Nucleus accumbens (tissue), 56 donors: ENCODE data around the gene AFF1.

Experiments
- DNase-seq, 56 donors: peaks; one replicate each; lab custom pipeline; 2025; lab: John Stamatoyannopoulos, UW

AFF1 gene, protein sequence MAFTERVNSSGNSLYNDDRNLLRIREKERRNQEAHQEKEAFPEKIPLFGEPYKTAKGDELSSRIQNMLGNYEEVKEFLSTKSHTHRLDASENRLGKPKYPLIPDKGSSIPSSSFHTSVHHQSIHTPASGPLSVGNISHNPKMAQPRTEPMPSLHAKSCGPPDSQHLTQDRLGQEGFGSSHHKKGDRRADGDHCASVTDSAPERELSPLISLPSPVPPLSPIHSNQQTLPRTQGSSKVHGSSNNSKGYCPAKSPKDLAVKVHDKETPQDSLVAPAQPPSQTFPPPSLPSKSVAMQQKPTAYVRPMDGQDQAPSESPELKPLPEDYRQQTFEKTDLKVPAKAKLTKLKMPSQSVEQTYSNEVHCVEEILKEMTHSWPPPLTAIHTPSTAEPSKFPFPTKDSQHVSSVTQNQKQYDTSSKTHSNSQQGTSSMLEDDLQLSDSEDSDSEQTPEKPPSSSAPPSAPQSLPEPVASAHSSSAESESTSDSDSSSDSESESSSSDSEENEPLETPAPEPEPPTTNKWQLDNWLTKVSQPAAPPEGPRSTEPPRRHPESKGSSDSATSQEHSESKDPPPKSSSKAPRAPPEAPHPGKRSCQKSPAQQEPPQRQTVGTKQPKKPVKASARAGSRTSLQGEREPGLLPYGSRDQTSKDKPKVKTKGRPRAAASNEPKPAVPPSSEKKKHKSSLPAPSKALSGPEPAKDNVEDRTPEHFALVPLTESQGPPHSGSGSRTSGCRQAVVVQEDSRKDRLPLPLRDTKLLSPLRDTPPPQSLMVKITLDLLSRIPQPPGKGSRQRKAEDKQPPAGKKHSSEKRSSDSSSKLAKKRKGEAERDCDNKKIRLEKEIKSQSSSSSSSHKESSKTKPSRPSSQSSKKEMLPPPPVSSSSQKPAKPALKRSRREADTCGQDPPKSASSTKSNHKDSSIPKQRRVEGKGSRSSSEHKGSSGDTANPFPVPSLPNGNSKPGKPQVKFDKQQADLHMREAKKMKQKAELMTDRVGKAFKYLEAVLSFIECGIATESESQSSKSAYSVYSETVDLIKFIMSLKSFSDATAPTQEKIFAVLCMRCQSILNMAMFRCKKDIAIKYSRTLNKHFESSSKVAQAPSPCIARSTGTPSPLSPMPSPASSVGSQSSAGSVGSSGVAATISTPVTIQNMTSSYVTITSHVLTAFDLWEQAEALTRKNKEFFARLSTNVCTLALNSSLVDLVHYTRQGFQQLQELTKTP

DNA sequence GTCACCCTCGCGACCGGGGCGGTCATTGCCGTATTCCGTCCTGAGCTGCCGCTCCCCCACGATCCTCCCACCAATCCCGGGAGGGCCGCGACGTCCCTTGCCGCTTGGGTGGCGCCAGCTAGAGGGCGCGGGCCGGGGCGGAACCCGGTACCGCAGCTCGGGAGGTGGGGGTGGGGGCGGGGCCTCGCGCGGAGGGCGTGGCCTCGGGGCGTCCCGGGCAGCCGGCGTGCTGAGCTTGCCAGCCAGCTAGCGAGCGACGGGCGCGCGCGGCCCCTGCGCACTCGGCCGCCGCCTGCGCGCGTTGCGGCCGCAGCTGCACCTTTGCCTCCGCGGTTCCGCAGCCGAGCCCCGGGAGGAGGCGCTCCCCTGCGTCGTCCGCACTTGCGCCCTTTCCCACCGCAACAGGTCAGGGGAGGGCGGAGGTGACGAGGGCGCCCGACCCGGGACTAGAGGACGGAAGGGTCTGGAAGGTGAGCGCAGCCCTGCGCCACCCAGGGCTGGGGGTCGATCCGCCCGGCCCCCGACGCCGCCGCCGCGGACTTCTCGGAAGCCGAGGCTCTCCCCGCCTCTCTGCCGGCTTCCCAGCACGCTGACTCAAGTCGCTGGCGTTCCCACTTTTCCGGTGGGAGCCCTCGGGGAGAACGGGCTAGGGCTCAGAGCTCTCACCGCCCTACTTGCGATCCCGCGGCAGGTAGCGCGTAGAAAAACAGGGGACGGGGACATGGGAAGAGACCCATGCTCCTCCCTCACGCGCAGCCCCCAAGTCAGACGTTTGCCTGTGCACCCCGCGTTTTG is at the start of gene AFF1:
AFF1 (plus strand) TSS at position 241 of the 795 bp plus-strand sequence. CDS start 13,523 bp downstream, outside the sequence.
- DNase-seq, result peak; percentile 37 to 95 (median 89)

DNA sequence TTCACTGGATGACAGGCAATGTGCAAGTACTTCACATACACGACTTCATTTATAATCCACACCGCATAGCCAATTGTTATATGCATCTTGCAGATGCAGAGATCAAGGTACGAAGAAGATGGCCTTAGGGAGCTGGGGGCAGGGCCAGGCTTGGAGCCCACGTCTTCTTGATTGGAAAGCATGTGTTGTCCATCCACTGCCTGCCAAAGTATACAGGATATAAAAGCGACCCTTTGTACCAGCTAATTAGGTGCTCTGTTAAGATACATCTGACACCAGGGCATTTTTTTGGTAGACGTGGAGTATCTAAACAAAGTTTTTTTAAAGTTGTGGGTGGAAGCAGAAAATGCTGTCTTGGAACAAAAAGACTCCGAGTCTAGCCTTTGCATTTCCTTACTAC is 44.0 kb upstream of the AFF1 start:
- DNase-seq, result no peak

DNA sequence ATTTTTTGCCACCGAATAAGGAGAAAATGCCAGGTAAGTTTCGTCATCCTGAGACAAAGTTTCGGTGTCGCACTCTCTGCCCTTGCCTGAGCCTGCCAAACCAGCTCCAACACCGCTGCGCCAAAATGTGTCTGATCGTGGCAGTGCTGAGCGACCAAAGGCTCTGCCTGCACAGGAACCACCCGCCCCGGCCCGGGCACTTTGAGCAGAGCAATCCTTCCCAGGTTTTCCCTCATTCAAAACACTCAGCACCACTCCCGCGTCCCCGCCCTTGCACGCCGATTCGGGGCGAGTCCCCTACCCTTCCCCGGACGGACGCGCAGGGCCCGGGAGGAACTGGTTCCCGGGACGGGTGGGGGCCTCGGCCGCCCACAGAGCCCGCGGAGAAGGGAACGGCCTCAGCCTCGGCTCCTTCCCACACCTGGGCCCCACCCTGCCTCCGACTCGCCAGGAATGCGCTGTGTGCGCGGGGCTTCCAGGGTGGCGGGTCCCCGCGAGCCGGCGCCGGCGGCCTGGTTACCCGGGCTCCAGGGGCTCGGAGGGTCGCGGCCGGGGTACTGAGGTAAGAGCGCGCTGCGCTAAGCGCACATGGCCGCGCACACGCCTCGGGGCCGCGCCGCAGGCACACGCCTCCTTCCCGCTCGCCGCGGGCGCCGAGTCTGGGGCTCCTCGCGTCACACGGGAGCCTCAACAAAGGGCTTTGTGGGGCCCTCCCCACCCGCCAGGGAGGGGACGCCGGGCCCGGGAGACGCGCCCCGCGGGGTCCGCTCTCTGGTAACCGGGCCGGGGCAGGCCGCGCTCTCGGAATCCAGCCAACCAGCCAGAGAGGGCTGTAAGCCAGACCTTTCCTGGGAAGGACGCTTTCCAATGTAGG is 42.8 kb upstream of the AFF1 start, which contains the start of gene C4orf36:
C4orf36 (minus strand) TSS at position 661 of the 874 bp plus-strand sequence. CDS start 902 bp downstream, outside the sequence.
- peak in 52 of 56 donors; percentile 19 to 83 (median 57) for DNase-seq

DNA sequence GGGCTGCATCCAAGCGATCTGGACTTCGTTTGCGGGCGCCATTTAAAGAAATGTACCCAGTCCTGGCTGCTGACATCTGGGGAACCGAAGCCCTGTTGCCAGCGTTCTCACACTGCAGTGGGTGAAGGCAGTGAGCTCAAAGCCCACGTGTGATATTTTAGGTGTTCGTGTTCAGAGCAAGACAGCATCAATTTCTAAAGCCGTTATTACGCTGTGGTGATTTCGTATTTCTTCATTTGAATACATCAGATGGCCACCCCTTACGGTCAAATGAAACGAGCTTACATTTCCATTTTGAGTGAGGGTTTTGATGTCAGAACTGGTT is 42.2 kb upstream of the AFF1 start:
- DNase-seq, result peak in 10 of 56 donors; percentile 36 to 78 (median 62)

DNA sequence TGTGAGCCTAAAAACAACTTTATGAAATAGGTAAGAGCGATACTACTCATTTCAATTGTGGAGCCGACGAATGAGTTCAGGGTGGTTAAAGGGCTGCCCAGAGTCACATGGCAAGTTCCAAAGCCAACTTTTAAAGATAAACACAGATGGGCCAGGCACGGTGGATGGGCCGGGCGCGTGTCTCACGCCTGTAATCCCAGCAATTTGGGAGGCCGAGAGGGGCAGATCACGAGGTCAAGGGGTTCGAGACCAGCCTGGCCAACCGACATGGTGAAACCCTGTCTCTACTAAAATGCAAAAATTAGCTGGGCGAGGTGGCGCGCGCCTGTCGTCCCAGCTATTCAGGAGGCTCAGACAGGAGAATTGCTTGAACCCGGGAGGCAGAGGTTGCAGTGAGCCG is 41.7 kb upstream of the AFF1 start:
- no peak for DNase-seq

DNA sequence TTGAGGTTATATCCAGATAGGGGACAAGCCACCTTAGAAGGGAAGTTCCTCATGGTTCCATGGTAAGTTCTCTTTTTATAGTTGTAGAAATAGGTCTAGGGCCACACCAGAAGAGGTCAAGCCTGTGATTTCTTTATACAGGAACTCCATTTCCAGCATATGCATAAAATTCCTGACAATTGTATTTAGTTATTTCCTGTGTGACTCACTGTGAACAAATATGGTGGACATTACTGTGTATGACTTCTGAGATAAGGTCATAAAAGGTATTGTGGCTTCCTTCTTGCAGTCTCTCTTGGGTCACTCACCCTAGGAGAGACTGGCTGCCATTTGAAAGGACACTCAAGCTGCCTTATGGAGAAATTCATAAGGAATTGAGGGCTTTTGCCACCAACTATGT is 40.4 kb upstream of the AFF1 start:
- no peak for DNase-seq

DNA sequence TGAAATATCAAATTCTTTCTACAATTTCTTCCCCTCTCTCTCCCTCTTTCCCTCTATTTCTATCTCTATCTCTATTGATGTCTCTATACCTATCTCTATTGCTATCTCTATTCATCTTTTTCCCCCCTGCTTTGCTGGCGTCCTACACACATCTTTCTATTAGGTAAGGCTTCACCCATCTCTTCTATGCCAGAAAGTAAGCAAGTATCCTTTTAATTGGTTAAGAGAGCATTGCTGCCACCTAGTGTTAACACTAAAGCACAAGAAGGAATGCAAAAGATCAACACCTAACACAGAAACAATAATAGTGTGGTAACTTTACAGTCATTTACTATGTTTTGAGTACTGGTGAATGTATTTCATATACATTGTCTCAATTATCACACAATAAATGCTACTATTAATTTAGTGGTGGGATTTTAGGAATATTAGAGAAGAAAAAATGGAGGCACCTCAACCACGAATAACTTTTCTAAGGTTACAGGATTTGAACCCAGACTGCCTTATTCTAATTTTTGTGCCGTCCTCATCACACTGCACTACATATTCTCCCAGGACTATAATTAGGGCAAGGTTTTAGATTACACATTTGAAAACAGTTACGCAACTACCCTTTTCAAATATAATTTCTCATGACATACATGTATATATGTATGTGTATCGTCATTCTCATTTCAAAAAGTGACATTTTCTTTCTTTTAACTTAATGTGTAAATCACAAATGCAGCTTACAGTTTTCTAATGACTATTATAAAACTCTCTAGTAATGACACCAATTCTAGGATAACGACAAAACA is 38.9 kb upstream of the AFF1 start:
- DNase-seq, result peak in 5 of 56 donors; percentile 2 to 25 (median 7)

DNA sequence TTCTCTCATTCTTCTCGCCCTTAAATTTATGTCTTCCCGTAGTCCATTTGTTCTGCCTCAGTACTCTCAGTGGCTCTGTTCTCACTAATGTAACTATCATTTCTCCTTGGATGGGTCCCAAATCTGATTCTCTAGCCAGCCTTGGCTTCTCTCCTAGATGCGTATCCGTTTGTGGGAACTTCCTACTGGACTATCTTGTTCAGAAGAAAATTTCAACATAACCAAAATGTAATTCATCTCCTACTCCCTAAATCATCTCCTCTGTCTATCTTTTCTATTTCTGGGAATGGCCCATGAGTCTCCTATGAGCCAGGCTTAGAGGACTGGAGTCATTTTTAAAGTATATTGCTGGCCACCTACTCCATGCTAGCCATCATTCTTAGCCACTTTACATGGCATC is 38.2 kb upstream of the AFF1 start:
- DNase-seq, result no peak

DNA sequence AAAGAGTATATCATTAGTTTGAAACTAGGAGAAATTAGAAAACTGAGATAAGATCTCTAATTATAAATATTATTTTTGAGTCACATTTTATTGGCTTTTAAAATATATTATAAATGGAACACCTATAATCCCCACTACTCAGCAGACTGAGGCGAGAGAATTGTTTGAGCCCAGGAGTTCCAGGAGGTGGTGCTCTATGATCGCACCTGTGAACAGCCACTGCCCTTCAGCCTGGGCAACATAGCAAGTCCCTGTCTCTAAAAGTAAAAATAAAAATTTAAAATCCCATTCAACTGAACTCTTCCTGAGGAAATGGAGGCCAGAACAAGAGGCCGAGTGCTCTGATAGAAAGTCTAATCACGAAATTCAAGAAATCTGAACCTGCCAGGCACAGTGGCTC is 36.2 kb upstream of the AFF1 start:
- DNase-seq, result no peak

DNA sequence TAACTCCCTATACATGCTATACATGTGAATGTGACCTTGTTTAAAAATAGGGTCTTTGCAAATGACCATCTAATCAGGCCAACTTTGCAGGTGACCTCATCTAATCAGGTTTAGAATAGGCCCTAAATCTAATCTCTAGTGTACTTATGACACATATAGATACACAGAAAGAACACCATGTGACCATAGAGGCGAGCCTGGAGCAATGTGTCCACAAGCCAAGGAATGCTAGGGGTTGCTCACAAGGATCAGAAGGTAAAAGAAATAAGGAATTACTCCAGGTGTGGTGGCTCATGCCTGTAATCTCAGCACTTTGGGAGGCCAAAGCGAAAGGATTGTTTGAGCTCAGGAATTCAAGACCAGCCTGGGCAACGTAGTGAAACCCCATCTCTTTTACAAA is 32.9 kb upstream of the AFF1 start:
- no peak for DNase-seq

DNA sequence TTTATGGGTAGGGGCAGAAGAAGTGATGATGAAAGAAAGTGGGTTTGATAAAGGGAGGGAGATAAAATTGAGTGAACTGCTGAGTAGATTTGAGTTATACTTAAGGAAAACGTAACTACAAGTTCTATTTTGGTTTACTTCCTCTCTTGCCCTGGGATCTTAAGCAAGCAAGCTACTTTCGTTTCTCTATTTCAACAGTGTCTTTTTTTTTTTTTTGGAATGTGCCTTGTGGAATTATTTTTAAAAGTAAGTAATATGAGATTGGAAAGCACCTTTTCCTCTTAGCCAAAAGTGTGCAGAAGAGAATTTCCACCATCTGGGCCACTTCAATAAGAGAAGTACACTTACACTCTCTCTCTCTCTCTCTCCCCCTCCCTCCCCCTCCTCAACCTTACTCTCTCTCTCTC is 26.6 kb upstream of the AFF1 start:
- no peak for DNase-seq

DNA sequence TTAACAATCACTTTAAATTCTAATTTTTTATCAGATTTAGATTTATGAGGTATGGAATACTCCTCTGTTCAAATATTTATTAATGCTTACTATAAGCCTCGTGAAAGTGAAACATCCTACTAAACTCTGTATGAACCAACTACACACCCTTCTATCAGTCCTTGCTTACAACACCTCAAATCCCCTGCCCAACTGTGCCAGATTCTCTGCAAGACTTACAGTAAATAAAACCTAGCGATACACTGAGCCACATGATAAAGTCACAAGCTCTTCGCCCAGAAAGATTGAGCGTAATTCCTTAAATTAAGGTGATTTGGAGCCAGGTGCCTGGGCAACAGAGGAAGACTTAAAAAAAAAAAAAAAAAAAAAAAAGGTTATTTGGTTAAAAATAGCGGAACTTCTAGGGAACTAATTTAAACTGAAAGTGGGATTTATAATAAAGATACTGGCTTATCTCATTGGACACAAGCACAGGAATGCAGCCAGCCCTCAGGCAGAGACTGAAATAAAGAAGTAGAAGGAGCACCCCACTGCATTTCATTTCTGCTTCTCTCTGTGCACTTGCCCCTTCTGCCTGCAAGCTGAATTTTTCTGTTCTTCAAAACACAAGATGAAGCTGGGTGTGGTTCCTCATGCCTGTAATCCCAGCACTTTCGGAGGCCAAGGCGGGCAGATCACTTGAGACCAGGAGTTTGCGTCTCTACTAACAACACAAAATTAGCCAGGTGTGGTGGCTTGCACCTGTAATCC is 25.1 kb upstream of the AFF1 start:
- no peak for DNase-seq

DNA sequence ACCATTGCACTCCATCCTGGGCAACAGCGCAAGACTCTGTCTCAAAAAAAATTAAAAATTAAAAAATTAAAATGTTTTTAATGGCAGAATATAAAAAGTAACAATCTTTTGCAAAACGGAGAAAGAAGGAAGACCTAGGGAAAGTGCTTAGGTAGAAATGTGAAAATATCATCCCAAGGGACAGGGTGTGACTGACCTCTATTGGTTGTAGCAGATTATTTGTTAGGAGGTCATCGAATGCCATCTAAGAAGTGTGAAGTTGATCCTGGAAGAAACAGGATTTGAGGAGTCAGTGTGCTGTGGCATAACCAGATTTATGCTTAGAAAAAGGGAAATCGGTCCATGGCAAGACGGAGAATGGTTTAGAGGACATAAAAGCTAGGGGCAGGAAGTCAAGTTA is 24.4 kb upstream of the AFF1 start:
- DNase-seq, result no peak

DNA sequence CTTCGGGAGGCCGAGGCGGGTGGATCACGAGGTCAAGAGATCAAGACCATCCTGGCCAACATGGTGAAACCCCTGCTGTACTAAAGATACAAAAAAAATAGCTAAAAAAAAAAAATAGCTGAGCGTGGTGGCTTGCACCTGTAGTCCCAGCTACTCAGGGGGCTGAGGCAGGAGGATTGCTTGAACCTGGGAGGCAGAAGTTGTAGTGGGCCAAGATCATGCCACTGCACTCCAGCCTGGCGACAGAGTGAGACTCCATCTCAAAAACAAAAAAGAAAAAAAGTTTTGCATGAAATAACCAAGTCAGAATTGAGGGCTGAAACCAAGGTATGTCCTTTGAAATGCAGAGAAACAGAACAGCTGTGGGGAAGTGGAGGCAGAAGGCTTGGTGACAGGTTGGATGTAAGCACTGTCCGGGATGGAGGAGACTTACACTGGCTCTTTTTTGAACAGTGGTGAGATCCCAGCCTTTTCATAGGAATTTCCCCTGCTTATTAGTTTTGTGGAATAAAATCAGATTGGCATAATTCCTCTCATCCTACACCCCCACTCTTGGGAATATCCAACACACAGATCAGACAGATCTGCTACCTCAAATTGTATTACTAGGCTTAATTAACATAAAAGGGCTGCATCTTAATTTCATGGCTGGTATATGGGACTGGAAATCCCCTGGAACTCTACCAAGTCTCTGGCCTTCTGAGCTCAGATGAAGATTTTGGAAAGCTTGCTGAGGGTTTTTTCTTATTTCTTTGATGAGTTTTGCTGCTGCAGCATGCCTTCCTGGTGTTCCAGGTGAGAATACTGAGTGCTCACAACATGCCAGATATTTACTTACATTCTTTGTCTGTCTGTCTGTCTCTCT is 23.8 kb upstream of the AFF1 start:
- no peak for DNase-seq

DNA sequence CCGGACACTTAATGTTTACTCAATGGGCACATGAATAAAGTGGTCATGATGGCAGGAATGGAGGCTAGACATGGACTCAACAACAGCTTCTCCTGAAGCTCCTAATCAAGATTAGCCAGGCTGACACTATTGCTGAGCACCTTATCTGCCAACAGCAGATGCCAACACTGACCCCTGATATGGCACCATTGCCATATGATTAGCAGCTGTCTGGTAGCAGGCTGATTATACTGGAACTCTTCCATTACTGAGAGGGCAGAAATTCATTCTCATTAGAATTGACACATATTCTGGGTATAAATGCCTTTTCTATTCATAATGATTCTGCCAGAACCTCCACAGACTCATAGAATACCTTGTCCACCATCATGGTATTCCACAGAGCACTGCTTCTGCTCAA is 18.4 kb upstream of the AFF1 start:
- DNase-seq, result no peak

DNA sequence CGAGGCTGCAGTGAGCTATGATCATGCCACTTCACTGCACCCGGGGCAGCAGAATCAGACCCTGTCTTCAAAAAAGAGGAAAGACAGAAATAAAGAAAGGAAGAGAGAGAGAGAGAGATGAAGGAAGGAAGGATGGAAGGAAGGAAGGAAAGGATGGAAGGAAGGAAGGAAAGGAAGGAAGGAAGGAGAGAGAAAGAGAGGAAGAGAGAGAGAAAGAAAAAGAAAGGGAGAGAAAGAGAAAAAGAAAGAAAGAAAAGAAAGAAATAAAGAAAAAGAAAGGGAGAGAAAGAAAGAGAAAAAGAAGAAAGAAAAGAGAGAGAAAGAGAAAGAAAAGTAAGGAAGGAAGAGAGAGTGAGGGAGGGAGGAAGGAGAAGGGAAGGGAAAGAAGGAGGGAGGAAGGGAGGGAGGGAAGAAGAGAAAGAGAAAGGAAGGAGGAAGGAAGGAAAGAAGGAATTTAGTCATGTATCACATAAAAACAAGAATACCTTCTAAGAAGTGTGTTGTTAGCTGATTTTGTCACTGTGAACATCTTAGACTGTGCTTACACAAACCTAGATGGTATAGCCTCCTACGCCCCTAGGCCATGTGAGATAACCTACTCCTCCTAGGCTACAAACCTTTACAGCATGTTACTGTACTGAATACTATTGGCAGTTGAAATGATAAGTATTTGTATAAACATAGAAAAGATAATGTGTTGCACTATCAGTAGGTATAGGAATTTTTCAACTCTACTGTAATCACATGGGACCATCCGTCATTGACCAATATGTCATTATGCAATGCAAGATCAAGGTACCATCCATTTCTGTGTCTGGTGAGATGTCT is 17.4 kb upstream of the AFF1 start:
- DNase-seq, result no peak
